ENCODE data around the gene SCNN1G. TPM values are rescaled to one million over a fixed set of nuclear protein-coding genes. Genes with fewer than 3 reads are reported as not detected.

SCNN1G gene
- total and polyA plus RNA-seq, 4 donors = not detected

GRCh38 chr16:23256440-23256839 is 73.9 kb downstream of the SCNN1G start:
- H3K36me3 ChIP-seq (ENCODE audit: control insufficient read depth in 4 of 4, insufficient read depth in 3 of 4, low read depth in 1 of 4, low read length in 3 of 4) = no peaks in the 10 kb centered on the region
- H3K27ac ChIP-seq (ENCODE audit: low read depth in 1 of 2, low read length in 2 of 2) = no peak overlapping the region
- no peaks in the 10 kb centered on the region for H3K4me1 ChIP-seq (ENCODE audit: control insufficient read depth in 4 of 4, insufficient read depth in 4 of 4, low read length in 3 of 4)
- TF ChIP-seq REST (IDR thresholded peaks at IDR 0.05) (no peak), EGR1 (IDR thresholded peaks at IDR 0.05; ENCODE audit: low read depth in 2 of 2) (no peak), GABPA (IDR thresholded peaks at IDR 0.05 in 1 of 2, conservative IDR thresholded peaks at IDR 0.05 in 1 of 2) (no peak), YY1 (IDR thresholded peaks at IDR 0.05) (no peak), SP1 (IDR thresholded peaks at IDR 0.05) (no peak), ZBTB33 (IDR thresholded peaks at IDR 0.05) (no peak), NR2F2 (IDR thresholded peaks at IDR 0.05) (no peak), RXRA (IDR thresholded peaks at IDR 0.05) (no peak), JUND (IDR thresholded peaks at IDR 0.05) (no peak), TAF1 (conservative IDR thresholded peaks at IDR 0.05) (no peak), MAX (IDR thresholded peaks at IDR 0.05) (no peak), RAD21 (IDR thresholded peaks at IDR 0.05) (no peak), ATF3 (IDR thresholded peaks at IDR 0.05) (no peak), FOXA2 (IDR thresholded peaks at IDR 0.05) (no peak), HNF4G (IDR thresholded peaks at IDR 0.05) (no peak), CTCF (IDR thresholded peaks at IDR 0.05; ENCODE audit: low read depth, low read length, missing input control) (no peak), FOXA1 (IDR thresholded peaks at IDR 0.05) (no peak), HNF4A (conservative IDR thresholded peaks at IDR 0.05) (no peak)
- H3K27me3 ChIP-seq (ENCODE audit: control insufficient read depth in 4 of 4, insufficient read depth in 4 of 4, low read length in 3 of 4) = no peaks in the 10 kb centered on the region
- 56% methylated on average over 3 of the region's 3 CpGs for WGBS
- H3K4me3 ChIP-seq (ENCODE audit: low read depth in 1 of 3, low read length in 3 of 3) = no peak overlapping the region
- H3K9me3 ChIP-seq (ENCODE audit: control insufficient read depth in 4 of 4, low read length in 3 of 4) = no peaks in the 10 kb centered on the region
- H3K9ac ChIP-seq (ENCODE audit: low read depth in 1 of 2, low read length in 2 of 2) = no peak overlapping the region
- DNase-seq (ENCODE audit: low spot score) = no peak
